ENCODE measurements around the gene COPS2. TPM values are rescaled to one million over a fixed set of nuclear protein-coding genes. Genes with fewer than 3 reads are reported as not detected.

Gene COPS2
- total RNA-seq, 1 experiment from 2014 or later, result 88.3 TPM

GRCh38 chr15:49187549-49188245 lies 32.3 kb upstream of the COPS2 start:
- no peak overlapping the region for H3K4me2 ChIP-seq (ENCODE audit: insufficient read depth, insufficient read length, low read length)
- no peaks in the 10 kb centered on the region for H3K23me2 ChIP-seq (ENCODE audit: insufficient read length, low read depth, low read length, poor library complexity, severe bottlenecking)
- H2BK120ac ChIP-seq (ENCODE audit: low read depth, low read length, poor library complexity, severe bottlenecking), result no peak overlapping the region
- peaks cover 0 to 2% (median 0%) of the 10 kb centered on the region in 3 experiments; a peak in 3 of 7 replicates for H3K36me3 Mint-ChIP-seq (ENCODE audit: insufficient read depth in 1 of 3, low read depth in 3 of 3)
- no peak overlapping the region for H3K4ac ChIP-seq (ENCODE audit: low read depth, low read length)
- peak overlapping the region in 1 of 3 experiments; percentile 56; a peak in 1 of 7 replicates for H3K27ac Mint-ChIP-seq
- H3K23ac ChIP-seq (ENCODE audit: insufficient read length, low read depth, low read length), result no peak overlapping the region
- H4K8ac ChIP-seq (replicated peaks; ENCODE audit: insufficient read length, low read depth, low read length), result no peak overlapping the region
- no peak overlapping the region for H3K18ac ChIP-seq (ENCODE audit: insufficient read length, low read depth, low read length)
- H2BK15ac ChIP-seq (ENCODE audit: low read depth, low read length), result no peak overlapping the region
- TF ChIP-seq CTCF (conservative IDR thresholded peaks at IDR 0.05), result no peak
- no peaks in the 10 kb centered on the region for H3K27me3 Mint-ChIP-seq (ENCODE audit: low read depth)
- H2BK12ac ChIP-seq (ENCODE audit: insufficient read length, low read depth, low read length), result no peak overlapping the region
- H3K4me3 Mint-ChIP-seq, result no peak overlapping the region
- H3K4me1 ChIP-seq (ENCODE audit: insufficient read depth, low read length), result no peaks in the 10 kb centered on the region; the same call in 1 of the 2 replicates
- H3K56ac ChIP-seq (ENCODE audit: insufficient read length, low read depth, low read length), result no peak overlapping the region
- H3K9ac ChIP-seq (ENCODE audit: extremely low read depth, insufficient read length, low read length), result no peak overlapping the region
- H2BK20ac ChIP-seq (ENCODE audit: low read depth, low read length, poor library complexity, severe bottlenecking), result no peak overlapping the region
- no peaks in the 10 kb centered on the region for H3K79me2 ChIP-seq (ENCODE audit: insufficient read depth, low read length)
- H2AK5ac ChIP-seq (ENCODE audit: insufficient read length, low read length), result no peak overlapping the region
- no peak for DNase-seq
- no peak overlapping the region for H3T11ph ChIP-seq (ENCODE audit: low read length)
- H3K9me3 Mint-ChIP-seq, result no peaks in the 10 kb centered on the region; a peak in 1 of 5 replicates
- H2AFZ ChIP-seq (ENCODE audit: low read length), result no peak overlapping the region
- H3K27ac ChIP-seq (ENCODE audit: insufficient read length, low read depth, low read length), result no peak overlapping the region
- H2BK5ac ChIP-seq (ENCODE audit: insufficient read length, low read length), result no peak overlapping the region
- H3K14ac ChIP-seq (ENCODE audit: insufficient read depth, low read length), result no peak overlapping the region
- H4K91ac ChIP-seq (ENCODE audit: insufficient read length, low read depth, low read length), result no peak overlapping the region
- H3K79me1 ChIP-seq (ENCODE audit: insufficient read depth, low read depth, low read length, poor library complexity, severe bottlenecking), result no peaks in the 10 kb centered on the region
- no CpG with 5 or more reads among the region's 2 CpGs for WGBS (ENCODE audit: extremely low coverage, insufficient read length, low lambda C conversion rate)
- no peak overlapping the region for H4K5ac ChIP-seq (ENCODE audit: insufficient read length, low read depth, low read length)
- peaks cover 26 to 32% of the 10 kb centered on the region in 2 experiments for H3K4me1 Mint-ChIP-seq
- no peaks in the 10 kb centered on the region for H4K20me1 ChIP-seq (ENCODE audit: control insufficient read depth, insufficient read depth, insufficient read length)
- no peaks in the 10 kb centered on the region for H3K9me3 ChIP-seq (ENCODE audit: control insufficient read depth, low read depth, low read length)
- no peaks in the 10 kb centered on the region for H3K27me3 ChIP-seq (ENCODE audit: insufficient read depth, low read length)

All from H9 (cell line).